Esophagus squamous epithelium (tissue), 4 donors: ENCODE data around the gene IKZF4.

Source experiments
- POLR2A ChIP-seq, 4 donors: fragments of 450-650 bp; IDR thresholded peaks; one replicate each; pipeline ENCODE4 v1.6.1; 2017; ENCODE audit warnings: antibody characterized with exemption in 4 of 4, mild to moderate bottlenecking in 4 of 4, moderate library complexity in 3 of 4
- TF ChIP-seq, protein P1 (sequence below), 6 experiments: fragments of 450-650 bp in 4 of 6; fragments of 200-600 bp in 2 of 6; sonication (generic) in 2 of 6; IDR thresholded peaks; one replicate each; pipeline ENCODE4 v1.5.1; 2016 to 2019; ENCODE audit warnings: antibody characterized with exemption in 6 of 6, mild to moderate bottlenecking in 4 of 6, moderate library complexity in 4 of 6

GRCh38 chr12:55995366-55995765 is 25.5 kb upstream of the IKZF4 start:
- TF ChIP-seq, protein P1, sequence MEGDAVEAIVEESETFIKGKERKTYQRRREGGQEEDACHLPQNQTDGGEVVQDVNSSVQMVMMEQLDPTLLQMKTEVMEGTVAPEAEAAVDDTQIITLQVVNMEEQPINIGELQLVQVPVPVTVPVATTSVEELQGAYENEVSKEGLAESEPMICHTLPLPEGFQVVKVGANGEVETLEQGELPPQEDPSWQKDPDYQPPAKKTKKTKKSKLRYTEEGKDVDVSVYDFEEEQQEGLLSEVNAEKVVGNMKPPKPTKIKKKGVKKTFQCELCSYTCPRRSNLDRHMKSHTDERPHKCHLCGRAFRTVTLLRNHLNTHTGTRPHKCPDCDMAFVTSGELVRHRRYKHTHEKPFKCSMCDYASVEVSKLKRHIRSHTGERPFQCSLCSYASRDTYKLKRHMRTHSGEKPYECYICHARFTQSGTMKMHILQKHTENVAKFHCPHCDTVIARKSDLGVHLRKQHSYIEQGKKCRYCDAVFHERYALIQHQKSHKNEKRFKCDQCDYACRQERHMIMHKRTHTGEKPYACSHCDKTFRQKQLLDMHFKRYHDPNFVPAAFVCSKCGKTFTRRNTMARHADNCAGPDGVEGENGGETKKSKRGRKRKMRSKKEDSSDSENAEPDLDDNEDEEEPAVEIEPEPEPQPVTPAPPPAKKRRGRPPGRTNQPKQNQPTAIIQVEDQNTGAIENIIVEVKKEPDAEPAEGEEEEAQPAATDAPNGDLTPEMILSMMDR (IDR thresholded peaks at IDR 0.05) = no peak
- no peak for TF ChIP-seq POLR2A (IDR thresholded peaks at IDR 0.05)
